Measurements from ENCODE around the gene COL5A3. TPM values are rescaled to one million over a fixed set of nuclear protein-coding genes. Genes with fewer than 3 reads are reported as not detected.

The COL5A3 gene
- polyA plus RNA-seq, 1 donor from 2014 or later = 0.11 TPM

GRCh38 chr19:9931629-9932028, 78.7 kb downstream of the COL5A3 start:
- Histone ChIP-seq H3K27me3 (ENCODE audit: insufficient read depth, low read depth, low read length) (peaks cover 2% of the 10 kb centered on the region), H3K79me2 (replicated peaks; ENCODE audit: insufficient read depth, low read length) (peaks cover 39% of the 10 kb centered on the region), H3K36me3 (ENCODE audit: insufficient read depth, low read length) (no peaks in the 10 kb centered on the region)

GRCh38 chr19:9923440-9923839, 86.9 kb downstream of the COL5A3 start:
- no peaks in the 10 kb centered on the region for H3K36me3 ChIP-seq (ENCODE audit: insufficient read depth, low read length)
- TF ChIP-seq REST (IDR thresholded peaks at IDR 0.05; ENCODE audit: borderline replicate concordance) = no peak
- no peak for TF ChIP-seq EZH2 (IDR thresholded peaks at IDR 0.05; ENCODE audit: borderline replicate concordance, insufficient read depth, low read length, poor library complexity, severe bottlenecking)
- TF ChIP-seq SMC3 (conservative IDR thresholded peaks at IDR 0.05; ENCODE audit: poor library complexity) = no peak
- no peak for TF ChIP-seq EP300 (conservative IDR thresholded peaks at IDR 0.05; ENCODE audit: poor library complexity, severe bottlenecking)
- TF ChIP-seq POLR2AphosphoS5 (IDR thresholded peaks at IDR 0.05) = no peak
- TF ChIP-seq TAF1 (IDR thresholded peaks at IDR 0.05; ENCODE audit: low read depth) = no peak
- no peak for TF ChIP-seq CTCF (IDR thresholded peaks at IDR 0.05; ENCODE audit: poor library complexity, severe bottlenecking)

More at GRCh38 chr19:9931629-9932028, 78.7 kb downstream of the COL5A3 start:
- Histone ChIP-seq H3K9ac (ENCODE audit: low read length) (no peak overlapping the region), H2AFZ (ENCODE audit: low read depth, low read length) (no peak overlapping the region), H4K20me1 (ENCODE audit: insufficient read depth) (peaks cover 4% of the 10 kb centered on the region), H3K9me3 (ENCODE audit: low read length) (no peaks in the 10 kb centered on the region), H3K4me3 (ENCODE audit: low read length) (no peak overlapping the region), H3K9me2 (ENCODE audit: insufficient read depth, low read length) (no peaks in the 10 kb centered on the region), H3K4me2 (ENCODE audit: low read length) (no peak overlapping the region), H3K27ac (ENCODE audit: low read length) (no peak overlapping the region), H3F3A (ENCODE audit: insufficient read depth, low read length, poor library complexity, severe bottlenecking) (no peaks in the 10 kb centered on the region)
- TF ChIP-seq REST (IDR thresholded peaks at IDR 0.05; ENCODE audit: borderline replicate concordance) (no peak), EP300 (conservative IDR thresholded peaks at IDR 0.05; ENCODE audit: poor library complexity, severe bottlenecking) (no peak), RAD21 (conservative IDR thresholded peaks at IDR 0.05) (no peak), CTCF (IDR thresholded peaks at IDR 0.05; ENCODE audit: poor library complexity, severe bottlenecking) (no peak), MXI1 (conservative IDR thresholded peaks at IDR 0.05; ENCODE audit: poor library complexity, severe bottlenecking) (no peak), SMC3 (conservative IDR thresholded peaks at IDR 0.05; ENCODE audit: poor library complexity) (no peak), EZH2 (IDR thresholded peaks at IDR 0.05; ENCODE audit: borderline replicate concordance, insufficient read depth, low read length, poor library complexity, severe bottlenecking) (no peak), POLR2AphosphoS5 (IDR thresholded peaks at IDR 0.05) (no peak), TAF1 (IDR thresholded peaks at IDR 0.05; ENCODE audit: low read depth) (no peak)

More at GRCh38 chr19:9923440-9923839, 86.9 kb downstream of the COL5A3 start:
- Histone ChIP-seq H3K27ac (ENCODE audit: low read length) (no peak overlapping the region), H3F3A (ENCODE audit: insufficient read depth, low read length, poor library complexity, severe bottlenecking) (no peaks in the 10 kb centered on the region), H3K9ac (ENCODE audit: low read length) (no peak overlapping the region), H3K9me2 (ENCODE audit: insufficient read depth, low read length) (no peaks in the 10 kb centered on the region), H3K27me3 (ENCODE audit: insufficient read depth, low read depth, low read length) (no peaks in the 10 kb centered on the region), H3K9me3 (ENCODE audit: low read length) (no peaks in the 10 kb centered on the region), H3K79me2 (replicated peaks; ENCODE audit: insufficient read depth, low read length) (peaks cover 9% of the 10 kb centered on the region), H4K20me1 (ENCODE audit: insufficient read depth) (no peaks in the 10 kb centered on the region), H2AFZ (ENCODE audit: low read depth, low read length) (no peak overlapping the region), H3K4me2 (ENCODE audit: low read length) (no peak overlapping the region), H3K4me3 (ENCODE audit: low read length) (no peak overlapping the region)

All from neural cell (in vitro differentiated cells).